GM19397 (cell line): Measurements from ENCODE around the gene GALNT13.

Source experiments
- ATAC-seq: cut with Tn5 transposase; IDR thresholded peaks from one replicate; pipeline ENCODE4 v1.9.1; 2021; ENCODE audit warnings: mild to moderate bottlenecking, moderate library complexity; ENCODE audit not compliant: unreplicated experiment

The GALNT13 gene

DNA sequence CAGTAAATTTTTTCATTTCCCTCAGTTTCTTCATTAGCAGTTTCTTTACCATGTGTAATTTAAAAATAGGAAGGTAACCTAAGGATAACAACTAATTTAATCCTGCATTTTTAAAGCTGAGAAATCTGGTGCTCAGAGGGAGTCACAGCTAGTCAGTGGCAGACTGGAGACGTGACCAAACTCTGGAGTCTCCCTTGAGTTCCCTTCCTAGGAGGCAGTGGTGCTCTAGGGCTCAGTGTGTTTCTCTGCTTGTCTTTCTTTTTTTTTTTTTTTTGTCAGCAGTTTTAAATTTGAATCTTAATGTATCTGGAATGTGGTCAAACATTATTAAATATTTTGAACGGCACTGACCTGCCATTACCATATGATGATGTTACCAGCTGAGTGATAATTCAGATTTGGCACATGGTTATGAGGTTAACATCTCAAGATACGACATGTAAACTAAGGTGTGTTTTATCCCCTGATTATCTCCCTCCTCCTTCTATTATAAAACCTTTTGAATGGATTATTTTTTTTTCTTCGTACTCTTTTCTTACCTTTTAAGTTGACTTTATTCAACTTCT lies 226.2 kb downstream of the GALNT13 start:
- no peak for ATAC-seq

DNA sequence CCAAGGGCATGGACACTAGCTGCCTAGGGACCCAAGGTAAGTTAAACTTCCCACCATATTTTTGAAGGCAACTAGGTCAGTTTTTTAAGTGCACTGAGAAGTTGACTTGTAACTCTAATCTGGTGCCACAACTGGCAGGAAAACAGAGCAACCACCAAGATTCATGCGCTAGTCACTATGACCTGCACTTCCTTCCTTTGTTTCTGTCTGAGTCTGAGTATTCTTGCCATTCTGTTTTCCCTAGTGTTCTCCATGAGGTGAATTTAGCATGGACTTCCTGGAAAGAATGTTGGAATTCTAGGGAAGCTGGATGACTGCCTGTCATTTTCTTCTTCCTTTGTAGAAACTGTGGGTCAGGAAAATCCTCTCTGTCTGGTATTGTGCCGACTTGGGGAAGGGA lies 249.0 kb downstream of the GALNT13 start:
- ATAC-seq: no peak

GRCh38 chr2:154125891-154126290 lies 254.2 kb downstream of the GALNT13 start:
- ATAC-seq: no peak

GRCh38 chr2:154130821-154131220 lies 259.1 kb downstream of the GALNT13 start:
- no peak for ATAC-seq

DNA sequence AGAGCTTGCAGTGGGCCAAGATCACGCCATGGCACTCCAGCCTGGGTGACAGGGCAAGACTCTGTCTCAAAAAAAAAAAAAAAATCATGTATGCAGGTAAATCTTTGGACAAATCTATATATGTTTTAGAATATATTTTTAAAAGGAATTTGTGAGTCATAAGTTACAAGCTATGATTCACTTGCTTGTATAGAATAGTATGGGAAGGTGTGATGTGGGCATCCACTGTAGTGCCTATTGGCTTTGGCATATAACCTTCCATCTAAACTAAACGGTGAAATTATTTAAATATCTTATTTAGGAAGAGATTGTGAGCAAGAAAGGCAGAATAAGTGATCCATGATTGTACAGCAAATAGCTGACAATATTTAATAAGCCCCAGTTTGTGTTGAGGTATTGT lies 261.1 kb downstream of the GALNT13 start:
- no peak for ATAC-seq

DNA sequence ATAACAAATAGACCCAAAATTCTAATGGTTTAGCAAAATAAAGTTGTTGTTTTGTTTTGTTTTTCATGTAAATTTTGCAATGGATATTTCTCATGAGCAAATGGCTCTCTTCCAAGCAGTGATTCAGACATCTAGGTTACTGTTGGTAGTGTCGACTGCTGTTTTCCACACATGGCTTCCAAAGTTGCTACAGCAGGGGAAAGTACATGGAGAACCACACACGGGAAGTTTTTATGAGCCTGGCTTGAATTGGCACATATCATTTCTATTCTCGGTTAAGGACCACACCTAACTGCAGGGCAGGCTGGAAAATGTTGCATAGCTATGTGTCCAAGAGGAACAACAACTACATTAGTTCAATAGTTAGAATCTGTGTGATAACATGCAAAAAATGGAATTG lies 262.1 kb downstream of the GALNT13 start:
- ATAC-seq: no peak

DNA sequence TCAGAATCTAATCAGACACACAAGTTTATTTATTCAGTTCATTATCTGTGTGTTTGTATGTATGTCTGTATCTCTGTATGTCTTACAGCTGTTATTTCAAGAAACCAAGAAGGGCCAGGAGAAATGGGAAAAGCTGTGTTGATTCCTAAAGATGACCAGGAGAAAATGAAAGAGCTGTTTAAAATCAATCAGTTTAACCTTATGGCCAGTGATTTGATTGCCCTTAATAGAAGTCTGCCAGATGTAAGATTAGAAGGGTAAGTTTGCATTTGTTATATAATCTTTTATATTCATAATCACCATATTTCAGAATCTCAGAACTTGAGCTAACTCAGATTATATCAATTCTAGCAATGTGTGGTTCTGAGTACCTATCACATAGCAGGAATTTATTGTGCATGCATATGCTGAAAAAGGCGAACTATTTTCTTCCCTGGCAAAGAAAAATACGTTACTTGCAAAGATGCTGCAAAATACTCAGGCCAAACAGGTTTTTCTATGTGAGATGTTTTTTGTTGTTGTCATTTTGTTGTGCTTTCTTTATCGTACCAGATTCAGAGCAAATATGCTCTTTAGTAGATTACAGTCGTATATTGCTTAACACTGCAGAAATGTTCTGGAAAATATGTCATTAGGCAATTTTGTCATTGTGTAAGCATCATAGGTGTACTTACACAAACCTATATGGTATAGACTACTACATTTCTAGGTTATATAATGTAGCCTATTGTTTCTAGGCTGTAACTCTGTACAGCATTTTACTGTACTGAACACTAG lies 268.7 kb downstream of the GALNT13 start:
- no peak for ATAC-seq

GRCh38 chr2:154142480-154142879 lies 270.8 kb downstream of the GALNT13 start:
- ATAC-seq: no peak

- ATAC-seq: no peak
Observed at GRCh38 chr2:154143105-154143504, 271.4 kb downstream of the GALNT13 start.

DNA sequence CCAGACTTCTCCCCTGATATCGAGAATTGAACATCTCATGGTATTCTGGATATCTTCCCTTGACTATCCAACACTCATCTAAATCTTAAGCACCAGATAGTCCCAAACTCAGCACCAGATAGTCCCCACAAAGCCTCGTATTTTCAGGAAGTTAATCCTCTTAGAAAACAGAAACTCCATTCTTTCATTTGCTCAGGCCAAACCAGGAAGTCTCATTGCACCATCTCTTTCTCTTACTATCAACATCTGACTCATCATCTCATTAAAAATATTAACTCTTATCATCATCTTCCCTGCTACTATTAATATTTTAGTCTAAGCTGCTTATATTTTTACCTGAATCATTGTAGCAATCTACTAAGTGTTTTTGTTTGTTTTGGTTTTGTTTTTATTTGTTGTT lies 286.4 kb downstream of the GALNT13 start:
- no peak for ATAC-seq

GRCh38 chr2:154161286-154161685 lies 289.6 kb downstream of the GALNT13 start:
- no peak for ATAC-seq

- ATAC-seq: no peak
Observed at GRCh38 chr2:154170400-154170799, 298.7 kb downstream of the GALNT13 start.

GRCh38 chr2:154173164-154173563 lies 301.4 kb downstream of the GALNT13 start:
- no peak for ATAC-seq

DNA sequence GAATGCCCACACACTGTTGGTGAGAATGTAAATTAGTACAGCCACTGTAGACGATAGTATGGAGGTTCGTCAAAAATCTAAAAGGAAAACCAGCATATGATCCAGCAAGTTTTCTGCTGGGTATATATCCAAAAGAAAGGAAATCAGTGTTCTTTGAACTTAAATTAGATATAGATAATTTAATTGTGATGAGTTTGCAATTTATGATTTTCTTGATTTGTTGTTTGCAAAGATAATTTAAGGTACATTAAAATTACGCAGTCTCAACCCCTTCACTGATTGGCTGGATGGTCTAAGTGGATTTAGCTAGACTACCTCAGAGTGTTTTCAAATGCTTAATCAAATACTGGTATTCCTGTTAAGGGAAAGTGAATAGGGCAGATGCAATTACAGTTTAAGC lies 302.2 kb downstream of the GALNT13 start:
- ATAC-seq: no peak

- no peak for ATAC-seq
Observed at GRCh38 chr2:154182008-154182407, 310.3 kb downstream of the GALNT13 start.

DNA sequence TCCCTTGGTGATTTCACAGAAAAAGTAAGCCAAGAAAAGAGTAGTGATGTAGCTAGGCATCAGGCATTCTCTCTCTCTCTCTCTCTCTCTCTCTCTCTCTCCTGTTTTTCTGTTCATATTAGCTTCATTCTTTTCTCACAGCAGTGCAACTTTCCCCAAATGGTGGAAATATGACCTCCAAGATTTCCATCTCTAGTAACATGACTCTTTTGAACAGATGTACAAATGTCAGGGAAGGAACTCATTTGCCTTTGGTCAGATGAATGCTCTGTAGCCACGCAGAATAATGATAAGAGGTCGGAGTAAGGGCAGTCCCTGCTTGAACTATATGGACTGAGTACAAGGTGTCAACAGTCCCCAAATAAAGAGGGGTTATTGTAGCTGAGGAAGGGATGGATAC lies 316.2 kb downstream of the GALNT13 start:
- ATAC-seq: no peak

DNA sequence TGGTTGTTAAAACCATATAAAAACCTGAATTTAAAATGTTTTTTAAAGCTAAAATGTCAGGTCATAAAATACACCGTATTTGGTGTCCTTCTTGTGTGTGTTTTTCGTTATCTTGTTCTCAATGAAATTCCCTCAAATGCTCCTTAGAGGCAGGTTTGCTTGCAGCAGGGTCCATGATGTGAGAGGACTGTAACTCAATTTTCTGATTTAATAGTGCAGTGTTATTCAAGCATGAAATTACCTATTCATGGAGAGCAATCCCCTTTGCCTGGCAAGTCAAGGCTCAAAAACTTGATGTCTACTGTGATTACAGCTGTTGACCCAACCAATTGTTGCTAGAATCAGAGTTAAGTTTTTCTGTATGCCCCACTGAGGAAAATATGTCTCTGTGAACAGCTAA lies 318.2 kb downstream of the GALNT13 start:
- ATAC-seq: no peak

GRCh38 chr2:154193246-154193645 lies 321.5 kb downstream of the GALNT13 start:
- no peak for ATAC-seq

GRCh38 chr2:154194909-154195643 lies 323.4 kb downstream of the GALNT13 start:
- ATAC-seq: no peak

GRCh38 chr2:154195644-154196195 lies 324.0 kb downstream of the GALNT13 start:
- no peak for ATAC-seq

GRCh38 chr2:154198866-154199265 lies 327.1 kb downstream of the GALNT13 start:
- ATAC-seq: no peak

GRCh38 chr2:154203206-154203605 lies 331.5 kb downstream of the GALNT13 start:
- ATAC-seq: no peak
